IMR-90 (cell line): ENCODE results near the gene SIM1. TPM values are rescaled to one million over a fixed set of nuclear protein-coding genes. Genes with fewer than 3 reads are reported as not detected.

ENCODE experiments used
- ATAC-seq: fragments of 200-7000 bp; cut with Tn5 transposase; 2 replicates; pipeline ENCODE4 v1.9.1; 2020; ENCODE audit warnings: low read depth, mild to moderate bottlenecking, moderate library complexity
- BruUV-seq: library from RNA; stranded (reverse); fragments of 400-500 nt; replicated peaks from 2 replicates; lab custom pipeline; 2021; lab: Mats Ljungman, UMichigan
- CTCF ChIA-PET: fragments of 300-600 bp; formaldehyde crosslinking; extraction: SDS; loops from one replicate; lab custom pipeline; 2021; ENCODE audit warnings: antibody characterized with exemption; lab: Yijun Ruan, JAX
- POLR2A ChIA-PET: fragments of 300-600 bp; sonication (Branson Sonifier 250); formaldehyde crosslinking; loops from one replicate; lab custom pipeline; 2022; ENCODE audit warnings: antibody characterized with exemption; ENCODE audit not compliant: unreplicated experiment; lab: Charles Lee
- DNase-seq: peaks from one replicate; pipeline ENCODE4 v3.0.0; 2013
- H2AFZ ChIP-seq: replicated peaks from 2 replicates; pipeline ENCODE3; 2013; ENCODE audit warnings: low read length, mild to moderate bottlenecking; ENCODE audit not compliant: poor library complexity
- H2AK5ac ChIP-seq: 2 replicates; pipeline ENCODE4 v1.6.1; 2013; ENCODE audit warnings: low read depth, low read length, inconsistent platforms
- H2AK9ac ChIP-seq: replicated peaks from 2 replicates; pipeline ENCODE3; 2013; ENCODE audit warnings: mild to moderate bottlenecking, low read depth, low read length, moderate library complexity; ENCODE audit not compliant: poor library complexity
- H2BK120ac ChIP-seq: 2 replicates; pipeline ENCODE4 v1.6.1; 2013; ENCODE audit warnings: low read depth, low read length, inconsistent platforms
- H2BK15ac ChIP-seq: 3 replicates; pipeline ENCODE4 v1.6.1; 2013; ENCODE audit warnings: low read depth, low read length, inconsistent platforms
- H2BK20ac ChIP-seq: 2 replicates; pipeline ENCODE4 v1.6.1; 2013; ENCODE audit warnings: low read depth, mild to moderate bottlenecking, inconsistent platforms, low read length, moderate library complexity
- H2BK5ac ChIP-seq: 2 replicates; pipeline ENCODE4 v1.6.1; 2013; ENCODE audit warnings: mild to moderate bottlenecking, low read depth, low read length, inconsistent platforms; ENCODE audit not compliant: poor library complexity, severe bottlenecking
- H3K14ac ChIP-seq: replicated peaks from 2 replicates; pipeline ENCODE4 v1.6.1; 2013; ENCODE audit warnings: low read depth, low read length, inconsistent platforms
- H3K18ac ChIP-seq: 2 replicates; pipeline ENCODE4 v1.6.1; 2013; ENCODE audit warnings: low read depth, low read length, control low read depth
- H3K23ac ChIP-seq: 2 replicates; pipeline ENCODE4 v1.6.1; 2013; ENCODE audit warnings: low read depth, low read length, inconsistent platforms
- H3K27ac ChIP-seq: 2 replicates; pipeline ENCODE4 v1.5.1; 2013; ENCODE audit warnings: mild to moderate bottlenecking, control low read depth, low read length; ENCODE audit not compliant: insufficient read depth
- H3K27me3 ChIP-seq: 2 replicates; pipeline ENCODE4 v1.6.1; 2013; ENCODE audit warnings: low read length; ENCODE audit not compliant: control insufficient read depth, insufficient read depth
- H3K36me3 ChIP-seq: 2 replicates; pipeline ENCODE4 v1.6.1; 2013; ENCODE audit warnings: low read length, mixed read lengths; ENCODE audit not compliant: control insufficient read depth, insufficient read depth
- H3K4ac ChIP-seq: 2 replicates; pipeline ENCODE4 v1.6.1; 2013; ENCODE audit warnings: low read depth, low read length, inconsistent platforms
- H3K4me1 ChIP-seq: 2 replicates; pipeline ENCODE4 v1.6.1; 2013; ENCODE audit warnings: low read length, mixed read lengths; ENCODE audit not compliant: control insufficient read depth, insufficient read depth
- H3K4me2 ChIP-seq: 2 replicates; pipeline ENCODE4 v1.6.1; 2013; ENCODE audit warnings: low read depth, mild to moderate bottlenecking, control low read depth, low read length, moderate library complexity
- H3K4me3 ChIP-seq: 2 replicates; pipeline ENCODE4 v1.5.1; 2013; ENCODE audit warnings: low read depth, mild to moderate bottlenecking, control low read depth, low read length, moderate library complexity; ENCODE audit not compliant: insufficient read depth
- H3K56ac ChIP-seq: 2 replicates; pipeline ENCODE4 v1.6.1; 2013; ENCODE audit warnings: low read length, inconsistent platforms; ENCODE audit not compliant: insufficient read depth; ENCODE audit errors: extremely low read depth
- H3K79me1 ChIP-seq, 2 experiments: 2 replicates each; pipeline ENCODE4 v1.6.1; 2013; ENCODE audit warnings: low read length in 2 of 2, inconsistent platforms in 1 of 2, low read depth in 1 of 2
- H3K9ac ChIP-seq: 2 replicates; pipeline ENCODE4 v1.6.1; 2013; ENCODE audit warnings: low read depth, low read length, control low read depth
- H3K9me1 ChIP-seq: 2 replicates; pipeline ENCODE4 v1.6.1; 2013; ENCODE audit warnings: low read length, inconsistent platforms; ENCODE audit not compliant: insufficient read depth
- H3K9me3 ChIP-seq: 2 replicates; pipeline ENCODE4 v1.6.1; 2013; ENCODE audit warnings: low read length; ENCODE audit not compliant: control insufficient read depth, insufficient read depth
- H4K20me1 ChIP-seq: 2 replicates; pipeline ENCODE4 v1.6.1; 2013; ENCODE audit warnings: low read length, inconsistent platforms; ENCODE audit not compliant: insufficient read depth
- H4K5ac ChIP-seq: 2 replicates; pipeline ENCODE4 v1.6.1; 2013; ENCODE audit warnings: mild to moderate bottlenecking, low read depth, low read length, control low read depth
- H4K8ac ChIP-seq, 2 experiments: 2 replicates each; pipeline ENCODE4 v1.6.1; 2013; ENCODE audit warnings: low read depth in 2 of 2, low read length in 2 of 2, control low read depth in 1 of 2, inconsistent platforms in 1 of 2
- H4K91ac ChIP-seq: 2 replicates; pipeline ENCODE4 v1.6.1; 2013; ENCODE audit warnings: low read depth, low read length, inconsistent platforms; ENCODE audit not compliant: insufficient read depth
- BHLHE40 ChIP-seq: fragments of 150-350 bp; IDR thresholded peaks from 2 replicates; pipeline ENCODE4 v1.6.1; 2016; ENCODE audit warnings: mild to moderate bottlenecking, low read depth, low read length
- CEBPB ChIP-seq: IDR thresholded peaks from 2 replicates; pipeline ENCODE4 v1.6.1; 2012; ENCODE audit warnings: low read depth, low read length, improper control_type of control experiment
- CHD1 ChIP-seq: IDR thresholded peaks from 2 replicates; pipeline ENCODE4 v1.6.1; 2012; ENCODE audit warnings: low read depth, low read length, improper control_type of control experiment
- ELK1 ChIP-seq: fragments of 150-350 bp; IDR thresholded peaks from 2 replicates; pipeline ENCODE4 v1.6.1; 2016; ENCODE audit warnings: low read depth, mild to moderate bottlenecking, low read length, moderate library complexity, borderline replicate concordance
- MAZ ChIP-seq: IDR thresholded peaks from 2 replicates; pipeline ENCODE4 v1.6.1; 2012; ENCODE audit warnings: low read depth, mild to moderate bottlenecking, low read length, improper control_type of control experiment, moderate library complexity, borderline replicate concordance
- MXI1 ChIP-seq: IDR thresholded peaks from 2 replicates; pipeline ENCODE4 v1.6.1; 2012; ENCODE audit warnings: low read depth, mild to moderate bottlenecking, low read length, moderate library complexity, borderline replicate concordance
- NFE2L2 ChIP-seq: fragments of 150-350 bp; IDR thresholded peaks from 2 replicates; pipeline ENCODE4 v1.6.1; 2016; ENCODE audit warnings: low read depth, mild to moderate bottlenecking, low read length
- RAD21 ChIP-seq: IDR thresholded peaks from 2 replicates; pipeline ENCODE4 v1.6.1; 2012; ENCODE audit warnings: low read length, improper control_type of control experiment
- RCOR1 ChIP-seq: IDR thresholded peaks from 2 replicates; pipeline ENCODE4 v1.6.1; 2012; ENCODE audit warnings: mild to moderate bottlenecking, low read length, improper control_type of control experiment; ENCODE audit not compliant: insufficient replicate concordance
- SMC3 ChIP-seq: fragments of 150-350 bp; IDR thresholded peaks from 2 replicates; pipeline ENCODE4 v1.6.1; 2016; ENCODE audit warnings: low read depth, mild to moderate bottlenecking, antibody characterized with exemption, low read length, moderate library complexity
- WGBS, 2 experiments: methylation state at CpG; one replicate each; pipeline versions ENCODE4 v1.1.5 to v1.1.7; 2013; ENCODE audit warnings: missing lambda C conversion rate in 2 of 2; ENCODE audit not compliant: insufficient read length in 1 of 2; ENCODE audit errors: extremely low coverage in 2 of 2; 5-methylcytosine and 5-hydroxymethylcytosine counted together
- dilution Hi-C: fragments of 300-500 bp; cut with HindIII; formaldehyde crosslinking; loops from one replicate; pipeline ENCODE4 v1.14.3; 2018; ENCODE audit warnings: low sequenced_read_pairs; ENCODE audit not compliant: unreplicated experiment
- in situ Hi-C: fragments of 300-500 bp; cut with MboI; formaldehyde crosslinking; loops from 3 replicates; pipeline ENCODE4 v1.14.3; 2019; ENCODE audit warnings: low sequenced_read_pairs, inconsistent platforms, mixed read lengths
- intact Hi-C: fragments of 100-400 bp; cut with micrococcal nuclease; formaldehyde crosslinking; loops from 2 replicates; pipeline ENCODE4 v1.10.0; 2022
- polyA plus RNA-seq, 3 experiments: library from polyadenylated mRNA; depleted of rRNA; stranded (reverse); fragments of >200 nt; gene quantifications; 2 replicates each; pipeline ENCODE4 v1.2.3, GENCODE V29; 2012; ENCODE audit warnings: low replicate concordance in 1 of 3
- total RNA-seq: library from RNA; depleted of rRNA; stranded (reverse); fragments of >200 nt; gene quantifications from 2 replicates; pipeline ENCODE4 v1.2.3, GENCODE V29; 2012
- TF ChIP-seq, protein P1 (sequence below): fragments of 150-350 bp; IDR thresholded peaks from 2 replicates; pipeline ENCODE4 v1.6.1; 2017; ENCODE audit warnings: mild to moderate bottlenecking, antibody characterized with exemption, low read length, low read depth

Gene SIM1
- total and polyA plus RNA-seq, 2 of the 4 experiments (the other 2 are of a cell fraction): not detected

- H4K91ac ChIP-seq: no peak overlapping the region
- no peak overlapping the region for H3K56ac ChIP-seq
- no peak overlapping the region for H2BK15ac ChIP-seq
- H2BK120ac ChIP-seq: no peak overlapping the region
- H3K4me2 ChIP-seq: no peak overlapping the region
- in situ Hi-C loops: no loop called here
- H2AK9ac ChIP-seq: no peak overlapping the region
- no peak overlapping the region for H4K5ac ChIP-seq
- H3K23ac ChIP-seq: no peak overlapping the region
- POLR2A ChIA-PET: no interaction called here
- H2AFZ ChIP-seq: no peak overlapping the region
- TF ChIP-seq MAZ (no peak), MXI1 (no peak), SMC3 (no peak), RCOR1 (no peak), ELK1 (no peak), BHLHE40 (no peak), CHD1 (no peak), NFE2L2 (no peak), RAD21 (no peak), CEBPB (no peak)
- TF ChIP-seq, protein P1, sequence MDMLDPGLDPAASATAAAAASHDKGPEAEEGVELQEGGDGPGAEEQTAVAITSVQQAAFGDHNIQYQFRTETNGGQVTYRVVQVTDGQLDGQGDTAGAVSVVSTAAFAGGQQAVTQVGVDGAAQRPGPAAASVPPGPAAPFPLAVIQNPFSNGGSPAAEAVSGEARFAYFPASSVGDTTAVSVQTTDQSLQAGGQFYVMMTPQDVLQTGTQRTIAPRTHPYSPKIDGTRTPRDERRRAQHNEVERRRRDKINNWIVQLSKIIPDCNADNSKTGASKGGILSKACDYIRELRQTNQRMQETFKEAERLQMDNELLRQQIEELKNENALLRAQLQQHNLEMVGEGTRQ: no peak
- H3K9me1 ChIP-seq: no peaks in the 10 kb centered on the region
- no TSS peak for BruUV-seq
- H3K36me3 ChIP-seq: no peaks in the 10 kb centered on the region
- dilution Hi-C loops: no loop called here
- intact Hi-C loops: no loop called here
- no peak overlapping the region for H3K27ac ChIP-seq
- H3K18ac ChIP-seq: no peak overlapping the region
- H4K20me1 ChIP-seq: no peaks in the 10 kb centered on the region
- no peaks in the 10 kb centered on the region for H3K79me1 ChIP-seq
- CTCF ChIA-PET: interaction anchor here (0.9 kb wide), 1 partner anchor 160 kb away, joined by 3 read pairs; no protein-coding TSS in a partner anchor
- H4K8ac ChIP-seq: no peak overlapping the region
- no peak overlapping the region for H2AK5ac ChIP-seq
- no peak overlapping the region for H3K4me3 ChIP-seq
- no peak overlapping the region for H3K4ac ChIP-seq
- no peak overlapping the region for H2BK5ac ChIP-seq
- no peak for ATAC-seq
- no peaks in the 10 kb centered on the region for H3K9me3 ChIP-seq
- H3K14ac ChIP-seq: no peak overlapping the region
- H3K4me1 ChIP-seq: no peaks in the 10 kb centered on the region
- H3K9ac ChIP-seq: no peak overlapping the region
- H3K27me3 ChIP-seq: no peaks in the 10 kb centered on the region; the same call in 1 of the 2 replicates
- H2BK20ac ChIP-seq: no peak overlapping the region
- WGBS, 2 experiments: no CpG with 5 or more reads among the region's 3 CpGs
- DNase-seq: no peak
Measured at GRCh38 chr6:100376103-100376502, 88.6 kb downstream of the SIM1 start.
